H1 (cell line): Measurements from ENCODE around the gene RAPGEF1.

Experiments
- ATF3 ChIP-seq: IDR thresholded peaks from 2 replicates; pipeline ENCODE4 v1.6.1; 2011; ENCODE audit warnings: low read depth, mild to moderate bottlenecking, low read length; ENCODE audit not compliant: insufficient read depth
- BACH1 ChIP-seq: IDR thresholded peaks from 2 replicates; pipeline ENCODE4 v1.6.1; 2012; ENCODE audit warnings: low read length, improper control_type of control experiment
- CEBPB ChIP-seq: IDR thresholded peaks from 2 replicates; pipeline ENCODE4 v1.6.1; 2012; ENCODE audit warnings: low read depth, low read length
- CTCF ChIP-seq, 3 experiments: IDR thresholded peaks; 1 replicate in 2 of 3; 2 replicates in 1 of 3; pipeline versions ENCODE4 v1.5.1 to v1.6.1; 2011; ENCODE audit warnings: low read length in 3 of 3, mild to moderate bottlenecking in 3 of 3, inconsistent platforms in 2 of 3, low read depth in 1 of 3, moderate library complexity in 1 of 3; ENCODE audit not compliant: insufficient read depth in 1 of 3; ENCODE audit errors: control extremely low read depth in 1 of 3
- EZH2 ChIP-seq: fragments of 200-600 bp; sonication (generic); IDR thresholded peaks from 2 replicates; pipeline ENCODE4 v1.7.1; 2012; ENCODE audit warnings: low read depth, mild to moderate bottlenecking, moderate library complexity, low read length, inconsistent platforms; ENCODE audit not compliant: severe bottlenecking
- GABPA ChIP-seq: IDR thresholded peaks from 2 replicates; pipeline ENCODE4 v1.6.1; 2011; ENCODE audit warnings: mild to moderate bottlenecking, low read length, moderate library complexity, borderline replicate concordance; ENCODE audit not compliant: insufficient read depth
- JUN ChIP-seq: IDR thresholded peaks from 2 replicates; pipeline ENCODE4 v1.6.1; 2011; ENCODE audit warnings: low read depth, mild to moderate bottlenecking, improper control_type of control experiment, low read length
- POLR2A ChIP-seq, 2 experiments: IDR thresholded peaks; 1 replicate in 1 of 2; 2 replicates in 1 of 2; pipeline ENCODE4 v1.6.1; 2011; ENCODE audit warnings: low read depth in 2 of 2, low read length in 2 of 2, mild to moderate bottlenecking in 2 of 2; ENCODE audit errors: control extremely low read depth in 1 of 2
- POLR2AphosphoS5 ChIP-seq: IDR thresholded peaks from 2 replicates; pipeline ENCODE4 v1.6.1; 2011; ENCODE audit warnings: low read depth, low read length
- RAD21 ChIP-seq, 2 experiments: IDR thresholded peaks in 1 of 2; conservative IDR thresholded peaks in 1 of 2; 2 replicates each; pipeline ENCODE4 v1.6.1; 2011; ENCODE audit warnings: low read depth in 2 of 2, low read length in 2 of 2, improper control_type of control experiment in 1 of 2, inconsistent platforms in 1 of 2, mild to moderate bottlenecking in 1 of 2, moderate library complexity in 1 of 2
- RFX5 ChIP-seq: IDR thresholded peaks from 2 replicates; pipeline ENCODE4 v1.6.1; 2011; ENCODE audit warnings: low read depth, low read length, improper control_type of control experiment, borderline replicate concordance
- TEAD4 ChIP-seq: IDR thresholded peaks from 2 replicates; pipeline ENCODE4 v1.6.1; 2012; ENCODE audit warnings: low read depth, low read length, inconsistent platforms, mixed read lengths
- ZNF274 ChIP-seq: IDR thresholded peaks from 2 replicates; pipeline ENCODE4 v1.7.0; 2012; ENCODE audit warnings: low read length, borderline replicate concordance; ENCODE audit errors: extremely low read depth

- TF ChIP-seq POLR2AphosphoS5 (no peak), ZNF274 (no peak), EZH2 (no peak), BACH1 (no peak), CEBPB (no peak), CTCF (IDR thresholded peaks at IDR 0.05; ENCODE audit: control extremely low read depth in 1 of 3, insufficient read depth in 1 of 3, low read depth in 1 of 3, low read length in 3 of 3) (no peak), RAD21 (IDR thresholded peaks at IDR 0.05 in 1 of 2, conservative IDR thresholded peaks at IDR 0.05 in 1 of 2; ENCODE audit: low read depth in 2 of 2, low read length in 2 of 2) (no peak), POLR2A (IDR thresholded peaks at IDR 0.05; ENCODE audit: control extremely low read depth in 1 of 2, low read depth in 2 of 2, low read length in 2 of 2) (no peak), ATF3 (no peak), JUN (no peak), GABPA (no peak), TEAD4 (no peak), RFX5 (no peak)
Measured at GRCh38 chr9:131728961-131729360, 10.9 kb downstream of the RAPGEF1 start.
